Adrenal gland (tissue), 5 donors: Measurements from ENCODE around the gene SLC9A9.

Source experiments
- CTCF ChIP-seq, 6 experiments: fragments of 450-650 bp in 4 of 6; fragments of 200-600 bp in 2 of 6; sonication (generic) in 1 of 6; IDR thresholded peaks; 1 replicate in 5 of 6; 2 replicates in 1 of 6; pipeline versions ENCODE4 v1.5.1 to v1.8.0; 2016 to 2021; ENCODE audit warnings: antibody characterized with exemption in 6 of 6, mild to moderate bottlenecking in 2 of 6, moderate library complexity in 1 of 6
- POLR2A ChIP-seq, 2 donors: fragments of 450-650 bp; IDR thresholded peaks; one replicate each; pipeline ENCODE4 v1.6.1; 2017; ENCODE audit warnings: antibody characterized with exemption in 2 of 2, mild to moderate bottlenecking in 2 of 2, moderate library complexity in 1 of 2
- donor health status: DM: no; HTN: no; CAD: no.

DNA sequence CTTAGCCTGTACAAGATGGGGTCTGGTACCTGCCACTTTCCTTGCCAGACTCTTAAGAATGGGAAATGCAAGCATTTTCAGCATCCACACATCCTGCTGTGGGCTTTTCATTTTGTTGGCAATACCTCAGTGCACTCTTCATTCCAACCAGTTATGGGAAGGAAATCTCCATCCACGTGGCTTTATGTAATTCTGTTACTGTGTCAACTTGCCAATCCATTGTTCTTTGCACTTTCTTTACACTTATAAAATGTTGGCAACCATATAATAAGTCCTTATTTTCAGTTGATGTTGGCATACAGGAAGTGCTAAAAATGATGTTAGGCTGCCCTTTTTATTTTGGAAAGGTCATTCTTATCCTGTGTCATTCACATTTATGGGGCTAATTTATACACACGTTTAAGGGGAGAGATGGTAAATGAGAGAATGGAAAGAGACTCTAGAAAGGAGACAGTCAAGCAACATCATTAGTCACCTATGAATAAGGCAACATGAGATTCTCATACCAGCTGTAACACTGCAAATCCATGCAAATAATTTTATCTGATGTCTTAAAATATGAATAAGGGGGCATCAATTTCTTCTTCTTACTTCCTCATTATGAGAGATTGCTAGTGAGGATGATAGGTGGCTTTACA, 490.0 kb downstream of the SLC9A9 start:
- TF ChIP-seq CTCF (IDR thresholded peaks at IDR 0.05), result no peak
- TF ChIP-seq POLR2A (IDR thresholded peaks at IDR 0.05), result no peak
